SK-N-SH (cell line): Measurements from ENCODE around the gene SNX5. TPM values are rescaled to one million over a fixed set of nuclear protein-coding genes. Genes with fewer than 3 reads are reported as not detected.

Source experiments
- CTCF ChIA-PET: fragments of 300-600, 350-600 bp; formaldehyde crosslinking; extraction: SDS; loops from one replicate; lab custom pipeline; 2021; lab: Yijun Ruan, JAX
- POLR2A ChIA-PET: fragments of 350-600 bp; sonication (Branson Sonifier 250); formaldehyde crosslinking; extraction: SDS; loops from one replicate; lab custom pipeline; 2020; ENCODE audit warnings: antibody characterized with exemption, inconsistent platforms; lab: Yijun Ruan, JAX
- DNase-seq: peaks from one replicate; pipeline ENCODE4 v3.0.0; 2012
- H2AFZ ChIP-seq: fragments of 200-600 bp; sonication (generic); 2 replicates; pipeline ENCODE4 v1.8.1; 2016; ENCODE audit warnings: antibody characterized with exemption, mild to moderate bottlenecking, low read depth
- H3F3A ChIP-seq: fragments of 200-600 bp; sonication (generic); replicated peaks from 2 replicates; pipeline ENCODE3; 2016; ENCODE audit warnings: antibody characterized with exemption, mild to moderate bottlenecking; ENCODE audit not compliant: insufficient read depth
- H3K27ac ChIP-seq, 2 experiments: fragments of 200-500 bp in 1 of 2; fragments of 200-600 bp in 1 of 2; sonication (Bioruptor generic) in 1 of 2; sonication (generic), shearing (Covaris generic) in 1 of 2; 2 replicates each; pipeline versions ENCODE4 v1.5.1 to v1.6.1; 2014 to 2016; ENCODE audit warnings: low read depth in 2 of 2, inconsistent platforms in 1 of 2, low read length in 1 of 2, mild to moderate bottlenecking in 1 of 2, mixed read lengths in 1 of 2
- H3K27me3 ChIP-seq: fragments of 200-600 bp; sonication (generic), shearing (Covaris generic); 2 replicates; pipeline ENCODE4 v1.6.1; 2016; ENCODE audit warnings: mixed run types; ENCODE audit not compliant: insufficient read depth
- H3K36me3 ChIP-seq, 2 experiments: fragments of 200-500 bp in 1 of 2; fragments of 200-600 bp in 1 of 2; sonication (Bioruptor generic) in 1 of 2; sonication (generic) in 1 of 2; replicated peaks in 1 of 2; 2 replicates each; pipeline versions ENCODE3 to v1.5.1; 2014 to 2016; ENCODE audit warnings: low read length in 1 of 2, mild to moderate bottlenecking in 1 of 2; ENCODE audit not compliant: insufficient read depth in 2 of 2, control insufficient read depth in 1 of 2
- H3K4me1 ChIP-seq, 2 experiments: fragments of 200-500 bp in 1 of 2; fragments of 200-600 bp in 1 of 2; sonication (Bioruptor generic) in 1 of 2; sonication (generic), shearing (Covaris generic) in 1 of 2; 2 replicates each; pipeline versions ENCODE4 v1.5.1 to v1.6.1; 2014 to 2016; ENCODE audit warnings: low read depth in 1 of 2, low read length in 1 of 2, mixed run types in 1 of 2; ENCODE audit not compliant: insufficient read depth in 2 of 2, control insufficient read depth in 1 of 2
- H3K4me2 ChIP-seq: fragments of 200-600 bp; sonication (generic), shearing (Covaris generic); 2 replicates; pipeline ENCODE4 v1.6.1; 2017; ENCODE audit warnings: mixed run types
- H3K4me3 ChIP-seq, 2 experiments: fragments of 200-500 bp in 1 of 2; fragments of 200-600 bp in 1 of 2; sonication (Bioruptor generic) in 1 of 2; sonication (generic), shearing (Covaris generic) in 1 of 2; 2 replicates each; pipeline versions ENCODE4 v1.5.1 to v1.8.1; 2014 to 2016; ENCODE audit warnings: low read depth in 2 of 2, inconsistent platforms in 1 of 2, low read length in 1 of 2, mild to moderate bottlenecking in 1 of 2, mixed read lengths in 1 of 2, moderate library complexity in 1 of 2
- H3K79me2 ChIP-seq: fragments of 200-600 bp; sonication (generic); 2 replicates; pipeline ENCODE4 v1.8.1; 2017; ENCODE audit warnings: mild to moderate bottlenecking; ENCODE audit not compliant: insufficient read depth
- H3K9ac ChIP-seq: fragments of 200-600 bp; sonication (generic); 2 replicates; pipeline ENCODE4 v1.6.1; 2017; ENCODE audit warnings: mixed run types
- H3K9me2 ChIP-seq: fragments of 200-600 bp; sonication (generic); 2 replicates; pipeline ENCODE4 v1.6.1; 2017; ENCODE audit warnings: mixed run types
- H3K9me3 ChIP-seq: fragments of 200-600 bp; sonication (generic); 2 replicates; pipeline ENCODE4 v1.6.1; 2017; ENCODE audit warnings: mixed run types, mild to moderate bottlenecking, moderate library complexity
- H4K20me1 ChIP-seq: fragments of 200-600 bp; sonication (generic); 2 replicates; pipeline ENCODE4 v1.6.1; 2017; ENCODE audit warnings: mild to moderate bottlenecking, mixed run types; ENCODE audit not compliant: insufficient read depth
- CHD2 ChIP-seq: fragments of 150-350 bp; IDR thresholded peaks from 2 replicates; pipeline ENCODE4 v1.6.1; 2018; ENCODE audit warnings: low read length; ENCODE audit not compliant: partially characterized antibody
- ELF1 ChIP-seq: IDR thresholded peaks from 2 replicates; pipeline ENCODE4 v1.4.0; 2012
- FOSL2 ChIP-seq: IDR thresholded peaks from 2 replicates; pipeline ENCODE4 v1.4.0; 2012; ENCODE audit warnings: low read depth, mild to moderate bottlenecking, moderate library complexity, borderline replicate concordance
- FOXJ3 ChIP-seq: sonication (generic); formaldehyde crosslinking; IDR thresholded peaks from 2 replicates; pipeline ENCODE4 v1.5.1; 2020; ENCODE audit warnings: mild to moderate bottlenecking, missing genetic modification reagents
- FOXM1 ChIP-seq: IDR thresholded peaks from 2 replicates; pipeline ENCODE4 v1.4.0; 2012; ENCODE audit warnings: low read depth, mild to moderate bottlenecking
- GABPA ChIP-seq: IDR thresholded peaks from 2 replicates; pipeline ENCODE4 v1.4.0; 2012; ENCODE audit warnings: low read depth, mild to moderate bottlenecking
- GATA2 ChIP-seq: sonication (generic); formaldehyde crosslinking; IDR thresholded peaks from 2 replicates; pipeline ENCODE4 v1.5.0; 2020; ENCODE audit warnings: mild to moderate bottlenecking, missing genetic modification reagents
- MEF2A ChIP-seq: IDR thresholded peaks from 2 replicates; pipeline ENCODE4 v1.4.0; 2012; ENCODE audit warnings: low read depth, borderline replicate concordance
- NRF1 ChIP-seq: IDR thresholded peaks from 2 replicates; pipeline ENCODE4 v1.6.1; 2012; ENCODE audit warnings: low read depth, mild to moderate bottlenecking, low read length
- SIN3A ChIP-seq: IDR thresholded peaks from 2 replicates; pipeline ENCODE4 v1.6.1; 2012; ENCODE audit warnings: low read depth, mild to moderate bottlenecking, low read length, moderate library complexity, borderline replicate concordance
- SMC3 ChIP-seq: IDR thresholded peaks from 2 replicates; pipeline ENCODE4 v1.6.1; 2012; ENCODE audit warnings: low read depth, low read length, improper control_type of control experiment
- TCF12 ChIP-seq: IDR thresholded peaks from 2 replicates; pipeline ENCODE4 v1.4.0; 2012
- YY1 ChIP-seq: IDR thresholded peaks from 2 replicates; pipeline ENCODE4 v1.4.0; 2012; ENCODE audit warnings: low read depth, mild to moderate bottlenecking
- ZBTB33 ChIP-seq: IDR thresholded peaks from 2 replicates; pipeline ENCODE4 v1.4.0; 2012; ENCODE audit warnings: low read depth, borderline replicate concordance
- WGBS: methylation state at CpG from one replicate; pipeline ENCODE4 v1.1.6; 2017; ENCODE audit warnings: low lambda C conversion rate; 5-methylcytosine and 5-hydroxymethylcytosine counted together
- polyA plus RNA-seq, 3 experiments: library from polyadenylated mRNA; depleted of rRNA; stranded (reverse); fragments of >200 nt; gene quantifications; 2 replicates each; pipeline ENCODE4 v1.2.3, GENCODE V29; 2012
- TF ChIP-seq, protein P1 (sequence below): IDR thresholded peaks from 2 replicates; pipeline ENCODE4 v1.4.0; 2012; ENCODE audit warnings: low read depth, borderline replicate concordance
- TF ChIP-seq, protein P2 (sequence below): IDR thresholded peaks from 2 replicates; pipeline ENCODE4 v1.4.0; 2012; ENCODE audit warnings: low read depth
- TF ChIP-seq, protein P3 (sequence below): fragments of 200-600 bp; sonication (generic); IDR thresholded peaks from 2 replicates; pipeline ENCODE4 v1.6.1; 2017; ENCODE audit warnings: antibody characterized with exemption, mild to moderate bottlenecking, moderate library complexity

The SNX5 gene
- polyA plus RNA-seq, 1 of the 3 experiments (the other 2 are of a cell fraction) = 76.2 TPM

DNA sequence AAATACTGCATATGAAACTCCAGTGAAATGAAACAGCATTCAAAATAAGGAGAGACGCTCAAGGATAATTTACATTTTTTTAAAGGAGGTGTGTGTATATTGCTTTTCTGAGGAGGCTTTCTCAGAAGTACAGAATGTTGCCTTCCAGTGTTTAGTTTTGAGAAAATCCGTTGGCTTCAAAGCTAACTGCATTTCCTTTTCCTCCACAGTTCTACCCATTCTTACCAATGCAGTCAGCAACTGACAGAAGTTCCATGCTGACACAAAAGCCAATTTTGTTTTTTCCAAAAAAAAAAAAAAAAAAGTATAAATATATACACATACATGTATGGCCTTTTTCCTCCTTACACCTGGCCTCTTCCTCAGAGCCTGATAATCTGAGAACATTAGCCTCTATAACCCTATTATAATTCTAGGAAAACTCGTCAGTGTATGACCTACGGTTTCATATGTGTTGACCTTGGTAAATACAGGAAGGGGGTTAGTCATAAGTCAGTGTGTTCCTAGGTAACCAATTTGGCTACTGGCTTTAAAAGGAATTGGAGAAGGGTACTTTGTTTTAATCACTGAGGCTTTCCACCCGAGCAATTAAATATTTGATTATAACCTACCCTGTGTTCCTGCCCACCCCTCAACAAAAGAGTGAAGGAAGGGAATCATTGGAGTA is 24.4 kb upstream of the SNX5 start:
- H2AFZ ChIP-seq = no peak overlapping the region
- no peaks in the 10 kb centered on the region for H3K9me2 ChIP-seq
- no peak overlapping the region for H3K4me3 ChIP-seq
- TF ChIP-seq SMC3 (no peak), FOXM1 (no peak), CHD2 (no peak), FOSL2 (no peak), TCF12 (no peak), GABPA (no peak), SIN3A (no peak), ELF1 (no peak), MEF2A (no peak), ZBTB33 (no peak), GATA2 (CRISPR knock-in tag) (no peak), YY1 (no peak), FOXJ3 (CRISPR knock-in tag) (no peak), NRF1 (no peak)
- TF ChIP-seq, protein P1, sequence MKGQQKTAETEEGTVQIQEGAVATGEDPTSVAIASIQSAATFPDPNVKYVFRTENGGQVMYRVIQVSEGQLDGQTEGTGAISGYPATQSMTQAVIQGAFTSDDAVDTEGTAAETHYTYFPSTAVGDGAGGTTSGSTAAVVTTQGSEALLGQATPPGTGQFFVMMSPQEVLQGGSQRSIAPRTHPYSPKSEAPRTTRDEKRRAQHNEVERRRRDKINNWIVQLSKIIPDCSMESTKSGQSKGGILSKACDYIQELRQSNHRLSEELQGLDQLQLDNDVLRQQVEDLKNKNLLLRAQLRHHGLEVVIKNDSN = no peak
- TF ChIP-seq, protein P2, sequence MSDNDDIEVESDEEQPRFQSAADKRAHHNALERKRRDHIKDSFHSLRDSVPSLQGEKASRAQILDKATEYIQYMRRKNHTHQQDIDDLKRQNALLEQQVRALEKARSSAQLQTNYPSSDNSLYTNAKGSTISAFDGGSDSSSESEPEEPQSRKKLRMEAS = no peak
- TF ChIP-seq, protein P3, sequence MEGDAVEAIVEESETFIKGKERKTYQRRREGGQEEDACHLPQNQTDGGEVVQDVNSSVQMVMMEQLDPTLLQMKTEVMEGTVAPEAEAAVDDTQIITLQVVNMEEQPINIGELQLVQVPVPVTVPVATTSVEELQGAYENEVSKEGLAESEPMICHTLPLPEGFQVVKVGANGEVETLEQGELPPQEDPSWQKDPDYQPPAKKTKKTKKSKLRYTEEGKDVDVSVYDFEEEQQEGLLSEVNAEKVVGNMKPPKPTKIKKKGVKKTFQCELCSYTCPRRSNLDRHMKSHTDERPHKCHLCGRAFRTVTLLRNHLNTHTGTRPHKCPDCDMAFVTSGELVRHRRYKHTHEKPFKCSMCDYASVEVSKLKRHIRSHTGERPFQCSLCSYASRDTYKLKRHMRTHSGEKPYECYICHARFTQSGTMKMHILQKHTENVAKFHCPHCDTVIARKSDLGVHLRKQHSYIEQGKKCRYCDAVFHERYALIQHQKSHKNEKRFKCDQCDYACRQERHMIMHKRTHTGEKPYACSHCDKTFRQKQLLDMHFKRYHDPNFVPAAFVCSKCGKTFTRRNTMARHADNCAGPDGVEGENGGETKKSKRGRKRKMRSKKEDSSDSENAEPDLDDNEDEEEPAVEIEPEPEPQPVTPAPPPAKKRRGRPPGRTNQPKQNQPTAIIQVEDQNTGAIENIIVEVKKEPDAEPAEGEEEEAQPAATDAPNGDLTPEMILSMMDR = no peak
- H3K36me3 ChIP-seq = peaks cover 5 to 9% of the 10 kb centered on the region in 2 experiments
- ChIA-PET POLR2A (interaction anchor here (0.7 kb wide), 2 partner anchors 24 to 314 kb away, joined by 3 to 4 read pairs; partner anchors contain the start of genes MGME1 and SNX5), CTCF (interaction anchor here (0.8 kb wide), 1 partner anchor 10 kb away, joined by 3 read pairs; no protein-coding TSS in a partner anchor)
- no peak overlapping the region for H3K27ac ChIP-seq
- DNase-seq = no peak
- H3K9ac ChIP-seq = no peak overlapping the region
- no peaks in the 10 kb centered on the region for H3K9me3 ChIP-seq
- H4K20me1 ChIP-seq = no peaks in the 10 kb centered on the region
- H3F3A ChIP-seq = peaks cover 3% of the 10 kb centered on the region
- no peaks in the 10 kb centered on the region for H3K27me3 ChIP-seq
- H3K4me1 ChIP-seq = peaks cover 0 to 4% of the 10 kb centered on the region in 2 experiments; a peak in 1 of 4 replicates
- no peak overlapping the region for H3K4me2 ChIP-seq
- peaks cover 7% of the 10 kb centered on the region; the same call in 1 of the 2 replicates for H3K79me2 ChIP-seq
- WGBS = 94% methylated on average over 5 of the region's 5 CpGs
